Measurements from ENCODE around the gene TMA7.
"Not testable (repeated sequence)": the region's sequence is repeated elsewhere in the genome, so short reads cannot be mapped to it uniquely, and the experiment has no call there.

TMA7 gene

DNA sequence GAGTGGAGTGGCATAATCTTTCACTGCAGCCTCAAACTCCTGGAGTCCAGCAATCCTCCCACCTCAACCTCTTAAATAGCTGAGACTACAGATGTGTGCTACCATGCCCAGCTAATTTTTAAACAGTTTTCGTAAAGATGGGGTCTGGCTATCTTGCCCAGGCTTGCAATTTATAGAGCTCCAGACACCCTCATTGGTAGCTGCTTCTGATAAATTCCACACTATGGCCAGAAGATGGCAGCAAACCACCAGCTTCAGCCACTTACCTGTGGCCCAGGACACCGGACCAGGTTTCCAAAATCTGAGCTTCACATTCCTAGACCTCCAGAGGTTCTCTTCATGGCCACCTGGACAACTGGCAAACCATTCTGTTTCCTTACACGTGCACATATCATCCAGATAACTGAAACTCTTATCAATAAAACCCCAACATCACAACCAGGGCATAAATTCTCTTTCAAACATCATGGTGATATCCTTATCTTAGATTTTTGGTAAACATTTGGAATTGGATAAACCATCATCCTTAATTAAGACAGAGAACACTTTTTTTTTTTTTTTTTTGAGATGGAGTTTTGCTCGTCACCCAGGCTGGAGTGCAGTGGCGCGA, 39.1 kb upstream of the TMA7 start:
- no peak overlapping the region for H3K4me3 ChIP-seq (ENCODE audit: low read depth, low read length)
- peak; percentile 11 for DNase-seq (ENCODE audit: low read depth)

GRCh38 chr3:48401434-48401901, 38.6 kb upstream of the TMA7 start:
- not testable (repeated sequence) for DNase-seq (ENCODE audit: low read depth); H3K4me3 ChIP-seq (ENCODE audit: low read depth, low read length)

More for the DNA sequence above, 39.1 kb upstream of the TMA7 start:
- TF ChIP-seq CTCF (IDR thresholded peaks at IDR 0.05; ENCODE audit: control insufficient read depth, extremely low read depth, insufficient read depth) = peak; percentile 55

- DNase-seq (ENCODE audit: low read depth) = no peak
- no peak for TF ChIP-seq CTCF (IDR thresholded peaks at IDR 0.05; ENCODE audit: control insufficient read depth, extremely low read depth, insufficient read depth)
- H3K4me3 ChIP-seq (ENCODE audit: low read depth, low read length) = no peak overlapping the region
These were observed 37.8 kb upstream of the TMA7 start for GRCh38 chr3:48402281-48402732.

- no peak for DNase-seq (ENCODE audit: low read depth)
- no peak for TF ChIP-seq CTCF (IDR thresholded peaks at IDR 0.05; ENCODE audit: control insufficient read depth, extremely low read depth, insufficient read depth)
These were observed 37.1 kb upstream of the TMA7 start for GRCh38 chr3:48402907-48403306.

DNA sequence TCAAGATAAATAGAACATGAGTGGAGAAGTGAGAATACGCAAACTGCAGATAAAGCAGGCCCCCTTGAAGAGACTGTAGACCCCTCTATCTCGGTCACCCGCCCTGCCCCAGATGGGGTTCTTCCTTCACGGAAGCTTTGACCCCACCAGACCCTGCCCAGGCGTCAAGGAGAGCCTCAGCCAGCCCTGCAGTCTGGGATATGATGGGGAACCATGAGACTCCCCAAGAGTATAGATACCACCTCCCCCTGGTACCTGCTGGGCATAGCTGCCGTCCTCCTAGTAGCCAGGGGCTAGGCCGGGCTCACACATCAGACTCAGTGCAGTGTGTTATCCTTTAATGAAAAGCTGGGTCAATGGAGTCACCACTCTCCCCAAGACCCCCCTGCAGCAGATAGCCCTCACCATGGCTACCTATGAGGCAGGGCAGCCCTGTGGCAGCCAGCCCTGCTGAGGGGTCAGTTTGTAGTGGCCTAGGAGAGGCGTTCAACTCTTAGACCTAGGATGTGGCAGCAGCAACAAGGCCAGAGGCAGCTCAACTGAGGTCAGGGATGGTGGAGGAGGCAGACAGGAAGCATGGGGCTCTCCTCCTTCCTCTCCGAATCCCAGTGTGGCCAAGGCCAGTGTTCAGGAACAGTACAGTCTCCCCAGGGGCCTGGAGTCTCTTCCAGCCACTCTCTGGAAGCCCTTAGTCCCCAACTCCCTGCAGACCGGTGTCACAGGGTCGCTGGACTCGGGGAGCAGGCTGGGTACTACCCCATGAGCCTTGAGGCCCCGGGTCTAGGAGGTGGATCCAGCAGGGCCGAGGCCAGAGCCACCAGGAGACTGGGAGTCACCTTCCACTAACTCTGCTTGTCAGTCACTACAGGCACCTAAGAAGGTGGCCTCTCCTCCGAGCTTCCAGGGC, 36.3 kb upstream of the TMA7 start:
- TF ChIP-seq CTCF (IDR thresholded peaks at IDR 0.05; ENCODE audit: control insufficient read depth, extremely low read depth, insufficient read depth) = no peak
- DNase-seq (ENCODE audit: low read depth) = no peak
- no peak overlapping the region for H3K4me3 ChIP-seq (ENCODE audit: low read depth, low read length)

More at GRCh38 chr3:48402907-48403306, 37.1 kb upstream of the TMA7 start:
- H3K4me3 ChIP-seq (ENCODE audit: low read depth, low read length) = no peak overlapping the region

- H3K4me3 ChIP-seq (ENCODE audit: low read depth, low read length) = no peak overlapping the region
- no peak for DNase-seq (ENCODE audit: low read depth)
- TF ChIP-seq CTCF (IDR thresholded peaks at IDR 0.05; ENCODE audit: control insufficient read depth, extremely low read depth, insufficient read depth) = no peak
These were observed 35.4 kb upstream of the TMA7 start for GRCh38 chr3:48404440-48405342.

Data from LNCaP clone FGC (cell line).